Measurements from ENCODE around the gene APLP1.

DNA sequence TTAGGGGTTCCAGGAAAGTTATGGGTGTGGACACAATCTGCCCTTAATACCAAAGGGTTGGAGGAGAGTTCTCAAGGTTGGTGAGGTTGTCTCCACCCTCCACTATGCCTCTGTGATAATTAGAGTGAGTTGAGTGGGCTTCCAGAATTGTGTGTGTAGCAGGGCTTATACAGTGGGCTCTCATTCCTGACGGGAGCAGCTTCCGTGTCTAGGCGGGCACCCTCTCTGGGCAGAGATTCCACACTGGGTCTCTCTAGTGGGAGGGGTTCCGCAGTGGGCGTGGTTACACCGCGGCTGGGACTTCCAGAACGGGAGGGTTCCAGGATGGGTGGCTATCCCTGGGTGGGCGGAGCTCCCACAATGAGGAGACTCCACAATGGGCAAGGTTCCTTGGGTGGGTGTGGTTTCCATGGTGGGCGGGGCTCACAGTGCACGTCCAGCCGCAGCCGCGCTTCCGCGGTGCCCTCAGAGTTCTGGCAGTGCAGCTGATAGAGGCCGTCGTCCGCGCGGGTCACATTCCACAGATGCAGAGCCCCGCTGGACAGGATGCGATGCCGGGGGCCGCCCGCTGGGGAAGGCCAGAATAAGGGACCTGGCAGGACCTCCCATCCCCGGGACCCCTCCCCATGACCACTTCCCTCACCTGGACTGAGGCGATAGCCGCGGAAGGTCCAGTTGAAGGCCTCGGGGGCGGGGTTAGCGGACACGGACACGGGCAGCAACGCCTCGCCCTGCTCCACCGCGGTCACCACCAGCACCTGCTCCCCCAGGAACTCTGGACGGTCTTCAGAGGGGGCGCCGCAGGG, 24.5 kb upstream of the APLP1 start:
- TF ChIP-seq, protein P1, sequence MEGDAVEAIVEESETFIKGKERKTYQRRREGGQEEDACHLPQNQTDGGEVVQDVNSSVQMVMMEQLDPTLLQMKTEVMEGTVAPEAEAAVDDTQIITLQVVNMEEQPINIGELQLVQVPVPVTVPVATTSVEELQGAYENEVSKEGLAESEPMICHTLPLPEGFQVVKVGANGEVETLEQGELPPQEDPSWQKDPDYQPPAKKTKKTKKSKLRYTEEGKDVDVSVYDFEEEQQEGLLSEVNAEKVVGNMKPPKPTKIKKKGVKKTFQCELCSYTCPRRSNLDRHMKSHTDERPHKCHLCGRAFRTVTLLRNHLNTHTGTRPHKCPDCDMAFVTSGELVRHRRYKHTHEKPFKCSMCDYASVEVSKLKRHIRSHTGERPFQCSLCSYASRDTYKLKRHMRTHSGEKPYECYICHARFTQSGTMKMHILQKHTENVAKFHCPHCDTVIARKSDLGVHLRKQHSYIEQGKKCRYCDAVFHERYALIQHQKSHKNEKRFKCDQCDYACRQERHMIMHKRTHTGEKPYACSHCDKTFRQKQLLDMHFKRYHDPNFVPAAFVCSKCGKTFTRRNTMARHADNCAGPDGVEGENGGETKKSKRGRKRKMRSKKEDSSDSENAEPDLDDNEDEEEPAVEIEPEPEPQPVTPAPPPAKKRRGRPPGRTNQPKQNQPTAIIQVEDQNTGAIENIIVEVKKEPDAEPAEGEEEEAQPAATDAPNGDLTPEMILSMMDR (IDR thresholded peaks at IDR 0.05), result no peak
- TF ChIP-seq POLR2A (IDR thresholded peaks at IDR 0.05), result no peak

Measured in lower leg skin (tissue), 3 donors.